GM13976 (cell line): ENCODE data around the gene HEMK1.

ENCODE experiments used
- DNase-seq: peaks from one replicate; pipeline ENCODE4 v3.0.0; 2012; ENCODE audit warnings: low spot score
- in situ Hi-C: fragments of 300-500 bp; cut with MboI; formaldehyde crosslinking; loops from one replicate; pipeline ENCODE4 v1.12.0; 2022; ENCODE audit warnings: low sequenced_read_pairs, mixed read lengths, inconsistent platforms; ENCODE audit not compliant: unreplicated experiment
- TF ChIP-seq, protein P1 (sequence below): IDR thresholded peaks from 2 replicates; pipeline ENCODE4 v1.5.1; 2012; ENCODE audit warnings: borderline replicate concordance, mild to moderate bottlenecking; ENCODE audit not compliant: insufficient read depth; ENCODE audit errors: extremely low read depth, missing control alignments, control extremely low read depth

HEMK1 gene

DNA sequence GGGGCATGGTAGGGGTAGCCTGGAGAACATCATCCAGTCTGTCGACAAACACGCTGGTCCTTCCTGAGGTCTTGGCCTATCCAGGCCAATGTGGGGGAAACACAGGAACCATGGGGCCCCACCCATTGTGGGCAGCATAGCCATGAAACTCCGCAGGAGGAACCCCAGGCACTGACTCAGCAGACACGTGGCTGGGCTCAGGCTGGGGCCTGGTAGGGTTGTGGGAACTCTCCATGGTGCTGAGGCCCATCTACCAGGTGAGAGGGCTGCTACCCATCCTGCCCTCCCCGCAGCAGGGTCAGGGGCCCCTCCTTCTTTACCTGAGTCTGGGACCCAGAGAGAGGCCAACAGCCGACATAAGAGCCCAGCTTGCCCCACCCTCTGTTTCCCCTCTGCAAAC is 43.3 kb upstream of the HEMK1 start:
- in situ Hi-C loops: no loop called here
- TF ChIP-seq, protein P1, sequence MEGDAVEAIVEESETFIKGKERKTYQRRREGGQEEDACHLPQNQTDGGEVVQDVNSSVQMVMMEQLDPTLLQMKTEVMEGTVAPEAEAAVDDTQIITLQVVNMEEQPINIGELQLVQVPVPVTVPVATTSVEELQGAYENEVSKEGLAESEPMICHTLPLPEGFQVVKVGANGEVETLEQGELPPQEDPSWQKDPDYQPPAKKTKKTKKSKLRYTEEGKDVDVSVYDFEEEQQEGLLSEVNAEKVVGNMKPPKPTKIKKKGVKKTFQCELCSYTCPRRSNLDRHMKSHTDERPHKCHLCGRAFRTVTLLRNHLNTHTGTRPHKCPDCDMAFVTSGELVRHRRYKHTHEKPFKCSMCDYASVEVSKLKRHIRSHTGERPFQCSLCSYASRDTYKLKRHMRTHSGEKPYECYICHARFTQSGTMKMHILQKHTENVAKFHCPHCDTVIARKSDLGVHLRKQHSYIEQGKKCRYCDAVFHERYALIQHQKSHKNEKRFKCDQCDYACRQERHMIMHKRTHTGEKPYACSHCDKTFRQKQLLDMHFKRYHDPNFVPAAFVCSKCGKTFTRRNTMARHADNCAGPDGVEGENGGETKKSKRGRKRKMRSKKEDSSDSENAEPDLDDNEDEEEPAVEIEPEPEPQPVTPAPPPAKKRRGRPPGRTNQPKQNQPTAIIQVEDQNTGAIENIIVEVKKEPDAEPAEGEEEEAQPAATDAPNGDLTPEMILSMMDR: no peak
- DNase-seq: peak; percentile 78

- DNase-seq: no peak
- in situ Hi-C loops: no loop called here
Observed at GRCh38 chr3:50530001-50530970, 39.0 kb upstream of the HEMK1 start.

GRCh38 chr3:50531201-50531600 is 38.1 kb upstream of the HEMK1 start:
- in situ Hi-C loops: no loop called here
- TF ChIP-seq, protein P1: no peak
- no peak for DNase-seq

More at GRCh38 chr3:50530001-50530970, 39.0 kb upstream of the HEMK1 start:
- TF ChIP-seq, protein P1: no peak

DNA sequence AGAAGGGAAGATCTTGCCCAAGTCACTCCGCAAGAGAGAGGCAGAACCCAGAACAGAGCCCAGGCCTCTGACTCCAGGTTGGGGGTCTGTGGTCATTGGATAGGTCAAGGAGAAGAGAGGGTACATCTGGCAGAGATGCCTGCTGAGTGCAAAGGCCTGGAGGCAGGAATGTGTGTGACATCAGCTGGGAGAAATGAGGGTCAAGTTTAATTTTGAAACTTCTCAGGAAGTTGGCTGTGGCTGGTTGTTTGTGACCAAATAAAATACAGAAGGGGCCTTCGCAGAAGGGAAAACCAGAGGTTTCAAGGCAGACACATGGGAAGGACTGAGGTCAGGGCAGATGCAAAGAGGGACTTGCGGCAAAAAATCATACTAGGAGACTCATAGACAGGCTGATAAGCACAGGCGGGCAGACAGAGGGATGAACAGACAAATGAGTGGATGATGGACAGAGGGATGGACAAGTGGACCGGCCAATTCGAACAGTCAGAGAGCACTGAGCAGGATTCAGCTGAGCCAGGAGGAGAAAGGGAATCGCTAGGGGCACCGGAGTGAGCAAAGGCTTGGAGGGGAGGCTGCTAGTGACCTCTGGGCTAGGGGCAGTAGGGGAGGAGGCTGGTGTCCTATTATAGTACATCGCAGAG is 37.1 kb upstream of the HEMK1 start:
- in situ Hi-C loops: no loop called here
- TF ChIP-seq, protein P1: no peak
- no peak for DNase-seq

- DNase-seq: no peak
- in situ Hi-C loops: no loop called here
- TF ChIP-seq, protein P1: no peak
Observed at GRCh38 chr3:50533316-50533715, 36.0 kb upstream of the HEMK1 start.

DNA sequence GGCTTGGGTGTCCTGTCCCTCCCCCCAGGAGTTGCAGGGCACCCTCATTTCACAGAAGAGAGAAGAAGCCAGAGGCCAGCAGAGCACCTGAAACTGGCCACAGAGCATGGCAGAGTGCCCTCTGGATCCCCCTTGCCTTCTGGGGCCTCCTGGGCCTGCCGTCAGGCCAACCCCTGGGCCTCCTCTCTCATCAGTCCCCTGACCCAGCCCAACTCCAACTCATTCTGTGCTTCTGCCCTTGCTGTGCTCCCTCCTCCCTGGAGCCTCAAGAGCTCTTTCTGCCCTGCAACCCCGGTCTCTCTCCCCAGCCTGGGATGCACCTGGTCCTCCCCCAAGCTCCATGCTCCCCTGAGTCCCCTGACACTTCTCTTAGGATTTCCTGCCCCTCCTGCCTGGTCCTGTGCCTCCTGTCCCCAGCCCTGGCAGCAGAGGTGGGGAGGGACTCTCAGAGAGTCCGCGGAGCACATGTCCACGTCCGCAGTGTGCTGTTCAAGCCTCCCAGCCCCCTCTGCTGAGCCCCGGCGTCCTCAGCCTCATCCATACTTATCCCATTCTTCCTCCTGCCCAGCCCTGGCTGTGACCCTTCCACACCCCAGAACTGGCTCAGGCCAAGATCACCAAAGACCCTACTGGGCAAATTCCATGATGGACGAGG is 35.4 kb upstream of the HEMK1 start:
- no peak for DNase-seq
- TF ChIP-seq, protein P1: no peak
- in situ Hi-C loops: no loop called here
